ENCODE results near the gene LRMDA. TPM values are rescaled to one million over a fixed set of nuclear protein-coding genes. Genes with fewer than 3 reads are reported as not detected.
A peak's percentile ranks its signal among the peaks of the same experiment; 100 is the strongest.

The LRMDA gene
- total and polyA plus RNA-seq, 10 of the 15 experiments (the other 5 are each of a cell fraction or from before 2014, with no cell fraction given), result 0.07 to 0.54 (median 0.29) TPM; not detected in 4

GRCh38 chr10:76113952-76114351 lies 682.5 kb downstream of the LRMDA start:
- no peaks in the 10 kb centered on the region for H4K20me1 ChIP-seq (ENCODE audit: control insufficient read depth, insufficient read depth)
- no peak overlapping the region for H3K4me3 ChIP-seq
- POLR2A ChIA-PET, result no interaction called here
- SMC1A ChIA-PET (ENCODE audit: uncharacterized antibody, unreplicated experiment), result no interaction called here
- FAIRE-seq (no peak), ATAC-seq (no peak), DNase-seq (ENCODE audit: low read depth, low spot score) (no peak)
- no peak overlapping the region for H3K4me2 ChIP-seq (ENCODE audit: control insufficient read depth, insufficient read depth)
- WGBS (ENCODE audit: insufficient coverage, insufficient replicate concordance, low lambda C conversion rate, missing lambda C conversion rate), result 48% methylated on average over 4 of the region's 4 CpGs
- in situ Hi-C loops (cut with MboI) (no loop called here), intact Hi-C loops (cut with micrococcal nuclease; ENCODE audit: unreplicated experiment) (no loop called here)
- CTCF ChIA-PET, result no interaction called here
- no peak overlapping the region for H3K9ac ChIP-seq (ENCODE audit: control insufficient read depth, insufficient read depth, low read length)
- no peak overlapping the region for H2AFZ ChIP-seq (ENCODE audit: control insufficient read depth, low read depth, low read length)
- no peaks in the 10 kb centered on the region for H3K36me3 ChIP-seq (ENCODE audit: control insufficient read depth in 2 of 2, insufficient read depth in 2 of 2, low read length in 1 of 2)
- TF ChIP-seq POLR2AphosphoS2 (IDR thresholded peaks at IDR 0.05; ENCODE audit: low read depth, low read length) (no peak), PKNOX1 (IDR thresholded peaks at IDR 0.05) (peak; percentile 44)
- H3K27ac ChIP-seq (ENCODE audit: control insufficient read depth, insufficient read depth), result no peak overlapping the region
- H3K4me1 ChIP-seq (ENCODE audit: control insufficient read depth, insufficient read depth, low read length), result no peaks in the 10 kb centered on the region
- H3K9me3 ChIP-seq (replicated peaks; ENCODE audit: control insufficient read depth, insufficient read depth, low read length), result no peaks in the 10 kb centered on the region
- H3K27me3 ChIP-seq (replicated peaks in 1 of 2; ENCODE audit: control insufficient read depth in 2 of 2, insufficient read depth in 2 of 2, low read length in 1 of 2), result no peaks in the 10 kb centered on the region
- BruUV-seq (replicated peaks), result no TSS peak
- RAD21 ChIA-PET (ENCODE audit: unreplicated experiment), result no interaction called here
- no peaks in the 10 kb centered on the region for H3K79me2 ChIP-seq (ENCODE audit: control insufficient read depth, insufficient read depth, low read length)

GRCh38 chr10:76114581-76115001 lies 683.2 kb downstream of the LRMDA start:
- ChIA-PET SMC1A (ENCODE audit: uncharacterized antibody, unreplicated experiment) (no interaction called here), CTCF (no interaction called here), POLR2A (no interaction called here), RAD21 (ENCODE audit: unreplicated experiment) (interaction anchor here (0.6 kb wide), 1 partner anchor 1332 kb away, joined by 3 read pairs; no protein-coding TSS in a partner anchor)
- H3K9ac ChIP-seq (ENCODE audit: control insufficient read depth, insufficient read depth, low read length), result no peak overlapping the region
- H3K4me2 ChIP-seq (ENCODE audit: control insufficient read depth, insufficient read depth), result no peak overlapping the region
- DNase-seq (ENCODE audit: low read depth, low spot score) (no peak), ATAC-seq (no peak), FAIRE-seq (no peak)
- BruUV-seq (replicated peaks), result no TSS peak
- H3K4me3 ChIP-seq, result no peak overlapping the region
- TF ChIP-seq ELK1 (IDR thresholded peaks at IDR 0.05; ENCODE audit: low read depth, low read length), result no peak
- no peak for TF ChIP-seq POLR2AphosphoS5 (IDR thresholded peaks at IDR 0.05; ENCODE audit: low read length)
- no peak for TF ChIP-seq MLLT1 (IDR thresholded peaks at IDR 0.05)
- TF ChIP-seq IRF5 (IDR thresholded peaks at IDR 0.05; ENCODE audit: borderline replicate concordance), result no peak
- TF ChIP-seq BRCA1 (IDR thresholded peaks at IDR 0.05; ENCODE audit: low read depth, low read length), result no peak
- no peak for TF ChIP-seq MYC (IDR thresholded peaks at IDR 0.05; ENCODE audit: insufficient read depth, insufficient read length, insufficient replicate concordance, low read length, severe bottlenecking)
- no peak for TF ChIP-seq KAT2A (conservative IDR thresholded peaks at IDR 0.05; ENCODE audit: control insufficient read depth, low read depth, low read length)
- no peak for TF ChIP-seq ZZZ3 (IDR thresholded peaks at IDR 0.05; ENCODE audit: control insufficient read depth, insufficient read length, low read depth)
- TF ChIP-seq HDAC6 (IDR thresholded peaks at IDR 0.05; ENCODE audit: unreplicated experiment), result no peak
- no peaks in the 10 kb centered on the region for H3K4me1 ChIP-seq (ENCODE audit: control insufficient read depth, insufficient read depth, low read length)
- H3K9me3 ChIP-seq (replicated peaks; ENCODE audit: control insufficient read depth, insufficient read depth, low read length), result no peaks in the 10 kb centered on the region
- no peaks in the 10 kb centered on the region for H3K79me2 ChIP-seq (ENCODE audit: control insufficient read depth, insufficient read depth, low read length)
- in situ Hi-C loops (cut with MboI) (no loop called here), intact Hi-C loops (cut with micrococcal nuclease; ENCODE audit: unreplicated experiment) (no loop called here)
- no peaks in the 10 kb centered on the region for H3K27me3 ChIP-seq (replicated peaks in 1 of 2; ENCODE audit: control insufficient read depth in 2 of 2, insufficient read depth in 2 of 2, low read length in 1 of 2)
- H4K20me1 ChIP-seq (ENCODE audit: control insufficient read depth, insufficient read depth), result no peaks in the 10 kb centered on the region
- H2AFZ ChIP-seq (ENCODE audit: control insufficient read depth, low read depth, low read length), result no peak overlapping the region
- 29% methylated on average over 9 of the region's 9 CpGs for WGBS (ENCODE audit: insufficient coverage, insufficient replicate concordance, low lambda C conversion rate, missing lambda C conversion rate)
- H3K27ac ChIP-seq (ENCODE audit: control insufficient read depth, insufficient read depth), result no peak overlapping the region
- H3K36me3 ChIP-seq (ENCODE audit: control insufficient read depth in 2 of 2, insufficient read depth in 2 of 2, low read length in 1 of 2), result no peaks in the 10 kb centered on the region

All from GM12878 (cell line).